Hepatic stellate cell (primary cell): ENCODE measurements around the gene SLC44A3.

Experiments used
- DNase-seq: peaks from one replicate; pipeline ENCODE4 v3.0.0; 2011; ENCODE audit warnings: low spot score

The SLC44A3 gene

GRCh38 chr1:94875794-94876193 is 55.6 kb downstream of the SLC44A3 start:
- DNase-seq: no peak

- DNase-seq: no peak
Measured at GRCh38 chr1:94876362-94876761, 56.2 kb downstream of the SLC44A3 start.

- DNase-seq: no peak
Measured at GRCh38 chr1:94878329-94878728, 58.2 kb downstream of the SLC44A3 start.

GRCh38 chr1:94883691-94884090 is 63.5 kb downstream of the SLC44A3 start:
- peak; percentile 66 for DNase-seq

GRCh38 chr1:94884106-94884505 is 63.9 kb downstream of the SLC44A3 start:
- peak; percentile 71 for DNase-seq

GRCh38 chr1:94884507-94884906 is 64.3 kb downstream of the SLC44A3 start:
- DNase-seq: no peak

- no peak for DNase-seq
Measured at GRCh38 chr1:94886361-94886760, 66.2 kb downstream of the SLC44A3 start.

GRCh38 chr1:94887106-94887505 is 66.9 kb downstream of the SLC44A3 start:
- DNase-seq: no peak

- no peak for DNase-seq
Measured at GRCh38 chr1:94887603-94888171, 67.5 kb downstream of the SLC44A3 start.

- DNase-seq: no peak
Measured at GRCh38 chr1:94888201-94888600, 68.0 kb downstream of the SLC44A3 start.

- DNase-seq: no peak
Measured at GRCh38 chr1:94892604-94893254, 72.6 kb downstream of the SLC44A3 start.

- no peak for DNase-seq
Measured at GRCh38 chr1:94894630-94895029, 74.5 kb downstream of the SLC44A3 start.

- no peak for DNase-seq
Measured at GRCh38 chr1:94895518-94895917, 75.4 kb downstream of the SLC44A3 start.

GRCh38 chr1:94898491-94899385 is 78.6 kb downstream of the SLC44A3 start:
- no peak for DNase-seq

GRCh38 chr1:94899756-94900155 is 79.6 kb downstream of the SLC44A3 start:
- no peak for DNase-seq

GRCh38 chr1:94901841-94902240 is 81.7 kb downstream of the SLC44A3 start:
- no peak for DNase-seq

- no peak for DNase-seq
Measured at GRCh38 chr1:94903280-94904009, 83.3 kb downstream of the SLC44A3 start.

GRCh38 chr1:94905207-94905606 is 85.0 kb downstream of the SLC44A3 start:
- DNase-seq: no peak

GRCh38 chr1:94906382-94906781 is 86.2 kb downstream of the SLC44A3 start:
- no peak for DNase-seq

- DNase-seq: no peak
Measured at GRCh38 chr1:94907136-94907535, 87.0 kb downstream of the SLC44A3 start.

GRCh38 chr1:94908190-94908589 is 88.0 kb downstream of the SLC44A3 start:
- no peak for DNase-seq

- no peak for DNase-seq
Measured at GRCh38 chr1:94908965-94909364, 88.8 kb downstream of the SLC44A3 start.
